ENCODE measurements around the gene EIF2B2.

- TF ChIP-seq, protein P1, sequence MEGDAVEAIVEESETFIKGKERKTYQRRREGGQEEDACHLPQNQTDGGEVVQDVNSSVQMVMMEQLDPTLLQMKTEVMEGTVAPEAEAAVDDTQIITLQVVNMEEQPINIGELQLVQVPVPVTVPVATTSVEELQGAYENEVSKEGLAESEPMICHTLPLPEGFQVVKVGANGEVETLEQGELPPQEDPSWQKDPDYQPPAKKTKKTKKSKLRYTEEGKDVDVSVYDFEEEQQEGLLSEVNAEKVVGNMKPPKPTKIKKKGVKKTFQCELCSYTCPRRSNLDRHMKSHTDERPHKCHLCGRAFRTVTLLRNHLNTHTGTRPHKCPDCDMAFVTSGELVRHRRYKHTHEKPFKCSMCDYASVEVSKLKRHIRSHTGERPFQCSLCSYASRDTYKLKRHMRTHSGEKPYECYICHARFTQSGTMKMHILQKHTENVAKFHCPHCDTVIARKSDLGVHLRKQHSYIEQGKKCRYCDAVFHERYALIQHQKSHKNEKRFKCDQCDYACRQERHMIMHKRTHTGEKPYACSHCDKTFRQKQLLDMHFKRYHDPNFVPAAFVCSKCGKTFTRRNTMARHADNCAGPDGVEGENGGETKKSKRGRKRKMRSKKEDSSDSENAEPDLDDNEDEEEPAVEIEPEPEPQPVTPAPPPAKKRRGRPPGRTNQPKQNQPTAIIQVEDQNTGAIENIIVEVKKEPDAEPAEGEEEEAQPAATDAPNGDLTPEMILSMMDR (IDR thresholded peaks at IDR 0.05; ENCODE audit: insufficient read depth, low read depth, low read length), result no peak
- no peak for TF ChIP-seq EZH2 (IDR thresholded peaks at IDR 0.05; ENCODE audit: insufficient read depth, low read length)
Measured at GRCh38 chr14:74960736-74961135, 42.0 kb upstream of the EIF2B2 start.

Data from astrocyte (in vitro differentiated cells and primary cell).